T-helper 1 cell (primary cell): Measurements from ENCODE around the gene GPAT2.
"Not testable (repeated sequence)": the region's sequence is repeated elsewhere in the genome, so short reads cannot be mapped to it uniquely, and the experiment has no call there.

Source experiments
- DNase-seq, 5 donors: peaks; one replicate each; pipeline ENCODE4 v3.0.0-alpha.2; 2012 to 2020

The GPAT2 gene

DNA sequence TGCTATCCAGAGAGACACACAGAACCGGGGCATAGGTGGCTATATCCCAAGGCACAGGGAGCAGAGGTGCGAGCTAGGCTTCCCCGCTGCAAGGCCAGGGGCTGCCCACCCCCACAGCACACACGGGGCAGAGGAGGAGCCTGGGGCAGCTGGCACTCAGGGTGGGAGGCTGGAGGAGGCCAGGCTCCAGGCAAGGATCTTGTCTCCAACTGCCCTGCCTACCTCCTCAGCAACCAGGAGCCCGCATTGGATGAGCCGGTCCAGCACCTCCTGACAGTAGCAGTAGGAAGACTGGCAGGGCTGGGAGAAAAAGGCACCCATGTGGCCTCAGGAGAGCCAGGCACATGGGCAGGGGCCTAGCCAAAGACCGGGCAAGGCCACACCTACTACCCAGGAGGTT is 11.0 kb downstream of the GPAT2 start:
- DNase-seq: not testable (repeated sequence)

DNA sequence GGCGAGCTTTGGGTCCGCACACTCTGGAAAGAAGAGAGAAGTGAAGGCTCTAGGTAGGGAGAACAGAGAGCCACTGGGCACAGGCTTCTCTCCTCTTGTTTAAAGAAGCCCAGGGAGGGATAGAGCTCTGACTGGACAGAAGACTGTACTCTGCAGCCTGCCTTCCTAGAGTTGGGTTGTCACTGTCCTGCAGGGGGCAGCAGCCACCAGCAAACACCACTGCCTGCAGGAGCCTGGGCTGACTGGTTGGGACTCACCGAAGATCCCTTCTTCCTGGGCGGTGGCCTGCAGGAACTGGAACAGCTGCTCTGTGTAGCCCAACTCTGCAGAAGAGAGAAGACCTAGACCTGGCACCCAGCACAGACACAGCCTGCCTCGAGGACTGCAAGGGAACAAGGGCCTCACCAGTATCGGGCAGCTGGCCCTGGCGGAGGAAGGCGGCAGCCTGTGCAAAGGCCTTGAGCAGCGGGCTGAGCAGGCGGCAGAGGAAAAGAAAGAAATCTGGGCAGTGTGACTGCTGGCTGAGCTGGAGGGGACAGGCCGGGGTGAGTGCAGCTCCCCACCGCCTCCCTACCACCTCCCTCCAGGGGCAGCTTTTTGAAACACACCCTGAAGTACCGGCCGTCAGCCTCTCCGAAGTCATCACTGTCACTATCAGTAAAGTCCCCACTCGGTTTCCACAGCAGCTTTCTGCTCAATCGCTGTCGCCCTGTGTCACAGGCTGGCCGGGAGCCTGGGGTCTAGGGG is 11.8 kb downstream of the GPAT2 start:
- peak; percentile 39 to 71 (median 59) for DNase-seq

GRCh38 chr2:96022126-96022525 is 12.6 kb downstream of the GPAT2 start:
- DNase-seq: not testable (repeated sequence)

DNA sequence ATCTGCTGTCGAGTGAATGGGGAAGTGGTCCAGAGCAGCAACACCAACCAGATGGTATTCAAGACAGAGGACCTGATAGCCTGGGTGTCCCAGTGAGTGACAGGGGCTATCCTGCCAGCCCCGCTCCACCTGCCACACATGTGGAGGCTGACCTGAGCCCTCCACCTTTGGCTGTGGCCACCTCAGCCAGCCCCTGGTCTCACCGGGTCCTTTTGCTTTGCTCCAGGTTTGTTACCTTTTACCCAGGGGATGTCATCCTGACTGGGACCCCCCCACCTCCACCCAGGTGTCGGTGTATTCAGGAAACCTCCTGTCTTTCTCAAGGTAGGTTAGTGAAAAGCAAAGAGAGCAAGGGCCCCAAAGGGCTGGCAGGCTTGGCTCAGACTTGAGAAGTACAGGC is 13.6 kb downstream of the GPAT2 start:
- not testable (repeated sequence) for DNase-seq

DNA sequence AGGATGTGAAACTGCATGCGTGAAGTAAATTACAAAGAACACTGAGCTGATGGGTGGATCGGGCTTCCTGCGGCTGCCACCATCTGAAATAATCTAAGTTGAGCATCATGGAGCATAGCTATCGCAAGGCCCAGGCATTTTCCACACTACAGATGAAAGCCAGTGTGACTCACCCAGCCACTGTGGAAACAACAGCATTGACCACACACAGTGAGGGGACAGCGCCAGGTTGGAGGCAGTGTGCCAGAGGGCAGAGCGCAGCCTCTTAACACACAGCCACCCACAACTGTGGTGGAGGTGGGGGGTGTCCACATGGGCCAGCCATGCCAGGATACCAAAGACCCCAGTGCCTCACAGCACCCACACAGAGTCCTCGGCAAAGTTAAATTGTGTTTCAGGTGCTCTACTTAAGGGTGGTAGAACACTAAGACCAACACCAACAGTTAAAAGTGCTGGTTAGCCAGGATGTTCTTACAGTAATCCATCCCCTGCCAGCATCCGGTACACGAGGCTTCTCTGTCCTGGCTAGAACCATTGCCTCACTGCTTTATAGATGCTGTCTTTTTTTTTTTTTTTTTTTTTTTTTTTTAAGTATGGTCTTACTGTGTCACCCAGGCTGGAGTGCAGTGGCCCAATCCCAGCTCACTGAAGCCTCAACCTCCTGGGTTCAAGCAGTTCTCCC is 14.7 kb downstream of the GPAT2 start:
- DNase-seq: peak in 1 of 5 donors; percentile 28

DNA sequence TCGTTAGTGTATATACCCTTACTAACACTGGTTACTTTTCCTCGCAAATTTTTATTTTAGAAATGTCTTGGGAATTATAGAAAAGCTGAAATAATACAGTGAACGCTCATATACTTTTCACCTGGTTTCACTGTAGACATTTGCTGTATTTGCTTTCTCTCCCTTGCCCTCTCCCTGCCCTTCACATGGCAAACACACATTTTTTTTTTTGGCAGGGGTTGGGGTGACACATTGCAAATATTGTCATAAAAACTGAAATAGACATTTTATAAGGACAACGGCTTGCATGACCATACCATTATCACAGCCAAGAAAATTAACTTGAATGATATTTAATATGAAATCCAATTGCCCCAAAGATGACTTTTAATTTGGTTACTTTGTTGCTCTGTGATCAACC is 18.4 kb downstream of the GPAT2 start:
- DNase-seq: not testable (repeated sequence)

DNA sequence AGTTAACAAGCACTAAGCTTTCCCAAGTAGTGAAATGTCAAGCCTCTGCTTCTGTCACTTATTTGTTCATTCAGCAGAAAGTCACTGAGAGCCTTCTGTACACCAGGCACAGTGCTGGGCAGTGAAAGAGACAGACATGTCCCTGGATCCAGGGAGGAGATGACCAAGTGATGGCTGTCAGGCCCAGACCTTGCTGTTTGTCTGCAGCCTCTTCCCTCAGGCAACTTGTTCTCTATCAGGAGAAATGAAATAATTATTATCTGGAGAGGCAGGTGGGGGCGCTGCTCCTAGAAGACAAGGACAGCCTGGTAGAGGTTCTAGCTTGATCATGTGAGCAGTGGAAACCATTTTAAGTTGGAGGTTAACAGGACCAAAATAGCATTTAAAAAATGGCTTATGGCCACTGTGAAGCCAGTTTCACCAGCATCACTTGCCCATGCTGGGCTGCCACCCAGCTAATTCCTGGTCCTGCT is 21.9 kb downstream of the GPAT2 start:
- not testable (repeated sequence) for DNase-seq

GRCh38 chr2:96012086-96012791 is 22.5 kb downstream of the GPAT2 start:
- not testable (repeated sequence) for DNase-seq

- DNase-seq: peak in 1 of 5 donors; percentile 36
Observed at GRCh38 chr2:96011129-96011455, 23.6 kb downstream of the GPAT2 start.

DNA sequence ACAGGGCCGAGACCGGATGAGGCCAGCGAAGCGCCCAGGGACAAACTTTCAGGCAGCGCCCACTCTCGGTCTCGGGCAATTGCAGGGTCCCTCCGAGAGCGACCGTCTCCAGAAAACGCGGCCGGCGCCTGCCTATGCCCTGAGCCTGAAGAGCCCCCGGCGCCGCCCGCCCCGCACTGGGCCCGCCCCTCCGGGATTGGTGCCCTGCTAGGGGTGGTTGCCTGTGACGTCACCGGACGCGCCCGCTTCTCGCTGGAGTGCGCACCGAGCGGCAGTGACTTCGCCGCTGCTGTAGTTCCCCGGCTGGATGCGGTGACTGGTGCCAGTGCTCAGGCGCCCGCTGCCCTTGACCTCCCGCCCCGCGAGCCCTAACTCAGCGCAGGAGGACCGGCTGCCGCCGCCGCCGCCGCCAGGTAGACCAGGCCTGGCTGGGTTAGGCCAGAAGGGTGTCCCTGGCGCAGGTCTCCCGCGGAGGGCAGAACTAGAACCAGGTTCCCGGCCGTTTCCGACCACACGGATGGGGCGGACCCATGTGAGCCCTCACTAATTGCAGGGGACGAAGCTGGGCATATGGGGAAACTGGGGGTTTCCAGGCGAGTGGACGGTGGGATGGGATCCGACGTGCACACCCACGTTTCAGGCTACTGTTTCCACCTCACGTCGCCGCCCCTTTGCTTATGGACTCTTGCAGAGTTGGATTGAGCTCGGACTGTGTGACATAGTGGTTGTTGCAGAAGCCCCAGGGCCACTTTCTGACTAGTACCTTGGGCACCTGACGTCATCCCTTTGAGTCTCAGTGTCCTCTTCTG is 24.2 kb downstream of the GPAT2 start:
- peak; percentile 91 to 96 (median 93) for DNase-seq

GRCh38 chr2:96009833-96010232 is 24.9 kb downstream of the GPAT2 start:
- DNase-seq: not testable (repeated sequence)

- DNase-seq: not testable (repeated sequence)
Observed at GRCh38 chr2:96008051-96008450, 26.7 kb downstream of the GPAT2 start.

DNA sequence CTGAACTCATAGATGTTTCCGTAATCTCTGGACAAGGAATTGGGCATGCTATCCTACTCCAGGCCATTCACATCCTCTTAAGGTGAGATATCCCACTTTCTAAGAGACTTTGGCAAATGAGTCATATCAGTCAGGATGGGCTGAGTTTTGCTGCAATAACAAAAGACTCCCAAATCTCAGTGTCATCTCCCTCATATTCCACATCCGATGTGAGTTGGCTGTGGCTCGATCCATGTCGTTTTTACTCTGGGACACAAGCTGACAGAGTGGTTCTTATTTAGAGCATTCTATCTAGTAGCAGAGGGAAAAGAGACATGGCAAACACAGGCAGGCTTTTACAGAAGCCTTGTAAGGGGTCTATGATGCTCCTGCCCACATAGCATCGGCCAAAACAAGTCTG is 28.5 kb downstream of the GPAT2 start:
- DNase-seq: not testable (repeated sequence)

GRCh38 chr2:95992520-95993272 is 42.0 kb downstream of the GPAT2 start:
- peak in 4 of 5 donors; percentile 9 to 56 (median 42) for DNase-seq

DNA sequence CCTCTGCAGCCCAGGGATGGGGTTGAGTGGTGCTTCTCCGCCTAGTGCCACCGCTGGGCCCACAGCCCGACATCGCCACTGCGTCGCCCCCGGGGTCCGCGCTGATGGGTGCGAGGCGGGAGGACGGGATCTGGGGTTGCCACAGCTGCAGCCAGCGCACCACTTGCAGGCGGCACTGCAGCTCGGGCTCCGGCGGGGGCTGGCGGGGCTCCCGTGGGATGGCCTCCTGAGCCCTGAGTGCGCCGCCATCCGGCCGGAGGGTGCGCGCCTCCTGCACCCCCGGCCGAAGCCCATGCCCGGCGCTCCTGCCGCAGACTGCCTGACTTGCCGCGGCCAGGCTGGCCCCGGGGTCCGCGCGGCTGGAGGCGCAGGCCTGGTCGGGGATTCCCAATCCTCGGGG is 42.6 kb downstream of the GPAT2 start:
- peak in 2 of 5 donors; percentile 9 to 17 for DNase-seq

GRCh38 chr2:95991351-95992094 is 43.2 kb downstream of the GPAT2 start, which contains the start of gene ANKRD36C:
ANKRD36C (minus strand) TSS chr2:95991824; CDS start chr2:95991708, 116 bp downstream.
- DNase-seq: peak in 3 of 5 donors; percentile 8 to 50 (median 14)

DNA sequence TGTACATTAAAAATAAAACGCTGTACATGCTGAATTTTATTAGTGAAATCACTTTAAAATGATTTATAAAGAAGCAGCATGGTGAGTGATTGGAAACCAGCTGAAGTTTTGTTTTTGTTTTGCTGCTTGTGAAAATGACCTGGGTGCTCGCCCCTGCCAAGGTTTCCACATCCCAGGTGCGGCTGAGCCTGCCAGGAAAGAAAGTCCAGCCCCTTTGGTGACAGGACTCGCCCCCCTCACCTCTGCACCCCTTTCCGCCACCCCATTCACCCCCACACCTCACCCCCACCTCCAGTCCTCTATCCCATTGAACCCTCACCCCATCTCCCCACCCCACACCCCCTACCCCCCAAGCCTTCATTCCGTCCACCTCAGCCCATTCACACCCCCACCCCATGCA is 43.8 kb downstream of the GPAT2 start:
- DNase-seq: not testable (repeated sequence)
